Ecto neural progenitor cell (in vitro differentiated cells): ENCODE results near the gene TCF7L2.

Source experiments
- DNase-seq: peaks from one replicate; pipeline ENCODE4 v3.0.0-alpha.2; 2018; ENCODE audit warnings: low spot score

The TCF7L2 gene

DNA sequence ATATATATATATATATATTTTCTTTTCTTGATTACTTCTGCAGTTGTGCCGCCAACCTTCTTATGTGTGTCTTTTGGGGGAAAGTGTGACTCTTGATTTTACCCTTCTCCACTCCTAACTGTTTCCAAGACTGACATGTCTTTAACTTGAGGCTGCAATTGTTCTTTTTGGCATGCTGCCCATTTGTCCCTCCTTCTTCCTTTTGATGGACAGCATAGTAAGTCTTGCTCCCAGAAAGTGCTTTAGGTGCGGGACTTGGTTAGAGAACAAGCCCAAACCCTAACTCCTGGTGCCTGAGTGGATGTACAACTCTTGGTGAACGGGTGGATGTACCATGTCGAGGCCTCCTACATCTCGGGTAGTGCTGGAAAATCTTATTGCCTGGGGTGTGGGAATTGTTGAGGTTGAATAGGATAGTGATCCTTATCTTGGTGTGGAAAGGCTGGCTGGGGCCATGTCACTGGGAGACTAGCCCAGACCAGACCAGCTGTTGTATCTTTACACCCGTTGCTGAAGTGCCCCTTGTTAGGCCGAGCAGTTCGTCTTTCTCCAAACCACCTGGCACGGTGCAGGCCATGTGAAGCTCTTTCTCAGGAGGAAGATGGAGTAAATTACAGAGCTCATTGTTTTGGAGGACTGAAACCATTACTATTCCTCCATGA lies 16.3 kb downstream of the TCF7L2 start:
- DNase-seq, result no peak

DNA sequence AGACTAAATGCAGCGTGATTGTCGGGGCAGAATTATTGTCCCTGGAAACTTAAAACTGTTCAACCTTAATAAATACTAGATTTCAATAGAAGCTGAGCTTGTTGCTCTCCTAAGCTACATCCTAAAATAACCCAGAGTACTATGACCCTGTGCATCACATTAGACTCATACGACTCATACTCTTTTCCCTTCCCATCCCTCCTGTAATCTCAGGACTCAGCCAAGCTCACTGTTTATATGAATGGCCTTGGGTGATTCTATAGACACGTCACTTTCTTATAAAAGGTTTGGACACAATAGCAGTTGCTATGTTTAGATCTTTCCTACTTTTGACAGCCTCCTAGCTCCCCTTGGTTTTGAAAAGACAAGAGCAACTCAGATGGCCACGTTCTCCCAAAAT lies 17.2 kb downstream of the TCF7L2 start:
- no peak for DNase-seq

DNA sequence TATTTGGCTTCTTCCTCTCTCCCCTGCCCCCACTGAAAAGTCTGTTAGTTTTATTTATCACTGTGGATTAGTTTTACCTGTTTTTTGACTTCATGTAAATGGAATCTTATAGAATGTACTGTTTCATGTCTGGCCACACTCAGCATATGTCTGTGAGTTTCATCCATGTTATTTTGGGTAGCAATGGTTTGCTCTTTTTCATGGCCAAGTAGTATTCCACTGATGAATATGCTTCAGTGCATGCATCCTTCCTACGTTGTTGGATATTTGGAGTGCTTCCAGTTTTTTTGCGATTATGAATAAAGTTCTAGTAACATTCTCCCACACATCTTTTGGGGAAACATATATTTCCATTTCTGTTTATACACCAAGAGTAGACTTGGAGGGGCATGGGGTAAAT lies 19.1 kb downstream of the TCF7L2 start:
- no peak for DNase-seq

DNA sequence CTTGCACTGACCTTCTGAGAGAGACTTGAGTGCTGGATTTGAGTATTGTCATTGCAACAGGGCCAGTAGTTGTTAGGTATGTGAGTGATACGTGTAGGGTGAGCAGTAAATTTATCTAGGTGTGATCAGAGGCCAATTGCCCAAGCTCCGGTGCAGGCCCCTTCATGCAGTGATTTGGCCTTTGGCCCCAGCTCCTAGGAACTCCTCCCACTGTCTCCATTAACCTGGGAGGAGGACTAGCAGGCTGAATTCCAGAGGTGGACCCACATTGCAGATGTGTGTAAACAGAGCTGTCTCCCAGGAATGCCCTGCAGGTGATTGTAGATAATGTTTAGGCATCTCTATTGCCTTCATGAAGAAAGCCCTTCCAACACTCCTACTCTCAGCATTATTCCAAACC lies 19.5 kb downstream of the TCF7L2 start:
- no peak for DNase-seq

DNA sequence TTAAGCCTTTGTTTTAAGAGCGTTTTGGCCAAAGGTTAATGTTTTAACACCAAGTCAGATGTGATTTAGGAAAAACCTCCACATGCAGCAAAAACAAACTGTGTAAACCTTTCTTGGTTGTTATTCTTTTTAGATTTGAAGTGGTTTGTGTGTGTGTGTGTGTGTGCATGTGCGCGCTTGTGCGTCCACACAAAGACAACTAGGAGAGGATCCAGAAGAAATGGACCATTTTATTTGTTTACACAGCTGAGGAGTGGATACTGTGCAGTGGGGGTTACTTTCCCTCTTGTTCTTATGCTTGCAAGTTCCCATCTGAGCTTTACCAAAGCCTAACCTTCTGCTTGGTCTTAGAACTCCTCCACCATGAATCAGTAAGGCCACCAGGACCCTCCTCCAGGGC lies 20.0 kb downstream of the TCF7L2 start:
- DNase-seq, result no peak

DNA sequence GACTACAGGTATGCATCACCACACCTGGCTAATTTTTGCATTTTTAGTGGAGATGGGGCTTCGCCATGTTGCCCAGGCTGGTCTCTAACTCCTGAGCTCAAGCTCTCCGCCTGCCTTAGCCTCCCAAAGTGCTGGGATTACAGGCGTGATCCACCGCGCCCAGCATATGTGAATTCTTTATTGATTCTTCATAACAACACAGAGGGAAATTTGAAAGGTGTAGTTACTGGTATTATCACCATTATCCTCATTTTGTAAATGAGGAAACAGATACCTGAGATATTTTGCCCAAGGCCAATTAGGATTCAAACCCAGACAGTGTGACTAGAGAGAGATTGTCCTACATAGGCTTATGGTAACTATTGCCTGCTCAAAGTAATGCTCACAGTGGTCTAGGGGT lies 22.6 kb downstream of the TCF7L2 start:
- DNase-seq, result no peak

DNA sequence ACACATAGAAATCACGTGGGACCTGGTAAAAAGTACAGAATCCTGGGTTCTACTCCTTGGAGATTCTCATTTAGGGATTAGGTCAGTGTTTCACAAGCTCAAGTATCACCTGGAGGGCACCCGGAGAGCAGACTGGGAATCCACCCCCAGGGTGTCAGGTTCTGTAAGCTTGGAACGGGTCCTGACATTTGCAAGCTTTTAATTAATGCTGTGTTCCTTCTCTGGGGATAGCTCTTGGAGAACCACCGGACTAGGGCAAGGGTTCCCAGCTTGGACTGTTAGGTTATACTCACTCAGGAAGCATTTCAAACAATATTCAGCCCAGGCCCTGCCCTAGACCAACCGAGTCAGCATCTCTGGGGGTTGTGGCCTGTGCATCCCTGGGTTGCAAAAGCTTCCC lies 23.0 kb downstream of the TCF7L2 start:
- DNase-seq, result no peak

DNA sequence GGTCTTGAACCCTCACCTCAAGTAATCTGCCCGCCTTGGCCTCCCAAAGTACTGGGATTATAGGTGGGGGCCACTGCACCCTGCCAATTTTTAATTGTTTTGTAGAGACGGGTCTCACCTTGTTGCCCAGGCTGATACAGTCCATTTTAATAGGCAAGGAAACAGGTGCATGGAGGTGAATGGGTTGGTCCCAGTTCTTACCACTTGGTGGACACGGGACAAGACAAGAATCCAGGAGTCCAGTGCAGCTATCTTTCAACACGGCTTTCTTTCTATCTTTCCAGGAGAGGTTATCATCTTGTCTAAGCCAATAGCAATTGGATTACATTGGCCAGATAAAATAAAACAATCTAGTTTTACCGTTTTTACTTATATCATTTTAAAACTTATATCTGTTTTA lies 23.8 kb downstream of the TCF7L2 start:
- DNase-seq, result no peak

DNA sequence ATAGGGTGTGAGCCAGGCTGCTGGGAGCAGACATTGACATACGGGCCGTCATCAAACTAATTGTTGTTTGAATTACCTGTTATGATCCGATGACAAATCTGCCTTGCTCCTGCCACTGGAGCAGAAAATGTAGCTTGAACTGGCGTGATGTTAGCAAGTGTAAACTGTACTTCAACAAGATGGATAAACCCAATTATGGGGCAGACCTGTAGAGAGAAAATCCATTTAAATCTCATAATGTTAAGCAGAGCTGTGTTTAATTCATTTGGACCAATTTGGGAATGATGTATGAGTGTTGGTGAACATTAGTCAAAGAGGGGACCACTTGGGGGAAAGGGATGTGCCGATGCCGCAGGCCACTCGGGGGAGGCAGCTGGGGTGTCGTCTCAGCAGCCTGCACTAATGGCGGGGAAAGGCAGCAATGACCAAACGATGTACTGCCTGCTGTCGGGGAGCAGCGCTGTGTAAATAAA lies 27.4 kb downstream of the TCF7L2 start:
- DNase-seq, result no peak

DNA sequence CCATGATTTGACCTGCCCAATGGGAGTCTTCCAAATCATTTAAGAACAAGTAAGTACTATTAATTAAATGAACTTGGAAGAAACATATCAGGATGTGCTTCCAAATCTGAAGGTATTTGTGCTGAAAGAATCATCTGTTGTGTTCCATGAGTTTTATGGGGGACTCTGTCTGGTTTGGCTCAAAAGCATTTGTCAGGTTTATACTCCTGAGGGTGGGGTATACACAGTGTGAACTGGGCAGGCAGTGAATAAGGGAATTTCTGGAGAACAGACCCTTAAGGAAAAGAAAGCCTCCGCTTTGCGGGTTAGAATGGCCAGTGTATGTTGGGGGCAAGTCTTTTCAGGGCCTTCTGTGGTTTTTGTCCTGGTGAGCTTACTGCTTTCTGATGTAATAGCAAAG lies 29.9 kb downstream of the TCF7L2 start:
- no peak for DNase-seq

DNA sequence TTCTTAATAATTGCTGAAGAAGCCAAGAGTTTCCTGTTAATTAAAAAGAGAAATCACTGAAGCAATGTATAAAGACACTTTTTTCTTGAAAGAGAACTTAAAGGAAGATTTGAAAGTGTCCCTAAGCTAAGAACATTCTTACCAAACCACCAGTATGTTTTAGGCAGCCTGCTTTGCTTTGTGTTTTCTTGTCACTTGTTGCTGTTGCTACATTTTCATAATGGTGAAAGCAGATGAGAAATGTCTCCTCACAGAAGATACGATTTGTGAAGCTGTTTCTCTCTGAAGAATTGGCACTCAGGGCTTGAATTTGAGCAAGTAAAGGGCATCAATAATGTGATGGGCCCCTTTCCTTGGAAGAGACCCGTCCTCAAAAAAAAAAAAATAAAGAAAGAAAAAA lies 30.9 kb downstream of the TCF7L2 start:
- DNase-seq, result no peak

DNA sequence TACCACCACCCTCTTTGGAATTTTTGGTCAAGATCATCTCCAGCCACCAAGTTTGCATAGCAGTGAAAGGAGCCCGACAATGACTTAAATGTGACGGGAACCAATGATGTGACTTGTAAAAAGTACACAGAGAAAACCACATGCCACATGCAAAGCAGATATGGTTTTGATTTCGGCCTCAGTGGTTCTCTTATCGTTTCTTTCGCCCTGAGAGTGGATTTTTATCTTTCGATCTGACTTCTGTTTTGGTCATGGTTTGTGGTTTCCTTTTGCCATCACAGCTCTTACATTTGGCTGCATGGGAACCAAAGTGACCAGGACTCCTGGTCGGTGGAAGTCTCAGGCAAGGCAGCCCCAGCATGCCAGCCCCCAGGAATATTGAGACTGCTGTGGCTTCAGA lies 31.5 kb downstream of the TCF7L2 start:
- DNase-seq, result no peak

DNA sequence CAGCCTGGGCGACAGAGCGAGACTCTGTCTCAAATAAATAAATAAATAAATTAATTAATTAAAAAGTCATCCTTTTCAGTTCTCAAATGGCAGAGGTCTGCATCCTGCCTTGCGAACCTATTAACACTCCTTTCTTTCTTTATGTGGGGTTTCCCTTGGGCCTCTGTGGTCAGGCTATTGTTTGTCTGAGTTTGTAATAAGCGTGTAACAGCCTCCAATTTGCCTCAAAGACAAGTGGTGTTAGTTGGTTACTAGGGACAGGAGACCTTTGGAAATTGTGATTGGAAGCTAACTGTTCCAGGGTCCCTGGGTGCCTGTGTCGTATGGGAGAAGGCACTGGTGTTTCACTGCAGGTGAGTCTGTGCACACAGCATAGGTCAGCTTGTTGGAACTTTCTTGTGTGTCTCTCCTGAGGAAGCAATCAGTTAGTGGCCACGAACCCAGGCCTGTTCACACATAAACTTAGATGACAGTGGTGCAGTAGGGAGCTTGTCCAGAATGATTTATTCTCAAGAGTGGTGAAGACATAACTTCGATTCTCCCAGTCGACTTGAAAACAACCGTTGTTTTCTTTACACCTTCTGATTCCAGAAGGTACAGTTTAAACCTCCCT lies 33.5 kb downstream of the TCF7L2 start:
- no peak for DNase-seq

DNA sequence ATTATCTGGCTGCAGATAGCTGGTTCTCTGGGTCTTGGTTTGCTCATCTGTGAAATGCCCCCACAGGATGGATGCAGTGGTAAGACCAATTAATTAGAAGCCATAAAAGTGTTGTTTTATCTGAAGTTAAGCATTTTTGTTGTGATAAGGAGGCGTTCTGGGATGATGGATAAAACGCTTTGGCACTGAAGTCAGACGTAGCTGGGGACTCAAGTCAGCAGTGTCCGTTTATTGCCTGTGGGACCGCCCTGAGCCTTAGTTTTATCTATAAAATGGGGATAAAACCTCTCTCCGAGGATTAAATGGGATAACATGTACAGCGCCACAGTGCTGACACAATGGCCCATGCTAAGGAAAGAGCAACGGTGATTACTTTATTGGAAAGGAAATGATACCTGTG lies 34.7 kb downstream of the TCF7L2 start:
- DNase-seq, result no peak

DNA sequence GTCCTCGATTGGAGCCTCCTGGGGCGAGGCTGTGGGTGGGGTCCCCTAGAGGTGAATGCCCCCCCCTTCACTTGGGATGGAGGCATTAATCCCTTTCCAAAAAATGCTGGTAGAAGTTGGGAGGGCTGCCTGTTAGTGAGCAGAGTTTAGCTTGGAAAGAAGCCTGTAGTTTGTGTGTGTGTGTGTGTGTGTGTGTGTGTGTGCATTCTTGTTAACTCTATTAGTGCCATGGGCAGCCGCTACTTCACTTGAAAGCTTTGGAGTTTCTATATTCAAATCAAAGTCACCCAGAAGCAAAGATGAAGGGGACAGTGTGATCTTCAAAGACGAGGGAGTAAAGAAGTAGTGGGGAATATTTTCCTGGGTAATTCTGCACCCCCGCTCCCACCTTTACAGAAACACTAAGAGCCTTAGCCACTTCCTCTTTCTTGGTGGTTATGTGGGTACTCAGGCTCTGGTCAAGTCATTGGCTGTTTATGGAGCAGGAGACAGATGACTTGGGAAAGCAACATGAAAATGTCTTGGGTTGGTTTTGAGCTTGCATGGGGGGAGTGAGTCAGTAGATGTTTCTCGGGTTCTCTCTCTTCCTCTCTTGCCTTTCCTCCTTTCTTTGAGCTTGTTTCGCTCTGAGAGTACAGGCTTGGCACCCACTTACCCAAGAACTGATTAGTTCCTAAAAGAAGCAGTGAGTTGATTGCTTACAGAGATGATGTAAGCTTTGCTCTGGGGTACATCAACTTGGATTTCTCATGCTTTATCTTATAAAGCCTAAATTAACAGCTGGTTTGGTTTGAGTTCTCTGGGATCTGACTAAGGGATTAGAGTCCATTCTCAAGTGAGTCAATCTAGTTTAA lies 35.9 kb downstream of the TCF7L2 start:
- DNase-seq, result no peak

DNA sequence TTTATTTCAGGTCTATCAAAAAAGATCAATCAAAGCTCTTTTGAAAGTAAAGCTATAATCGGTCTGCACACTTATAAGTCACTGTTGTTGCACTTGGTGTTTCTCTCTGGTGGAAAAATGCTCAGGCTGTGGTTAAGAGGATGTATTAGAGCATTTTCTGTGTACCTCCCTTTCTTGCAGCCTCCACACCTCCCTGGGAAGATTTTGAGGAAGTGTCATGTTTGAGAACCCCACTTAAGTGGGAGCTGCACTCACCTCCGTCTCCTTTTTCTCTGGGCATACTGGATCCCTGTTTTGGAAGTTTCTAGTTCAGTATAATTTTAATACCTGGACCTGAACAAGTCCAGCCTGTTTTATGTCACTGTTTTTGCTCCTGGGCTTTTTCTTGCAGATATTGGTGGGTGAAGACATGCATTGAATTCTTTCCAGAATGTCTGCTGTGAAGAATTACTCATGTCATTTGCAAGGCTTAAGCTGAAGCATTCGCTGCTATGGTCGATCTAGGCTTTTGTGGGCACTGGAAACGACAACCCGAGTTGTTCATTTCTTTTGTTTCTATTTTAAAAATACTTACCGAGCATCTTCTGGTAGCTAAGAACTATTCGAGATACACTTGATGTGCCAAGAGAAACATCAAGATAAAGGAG lies 36.6 kb downstream of the TCF7L2 start:
- no peak for DNase-seq

DNA sequence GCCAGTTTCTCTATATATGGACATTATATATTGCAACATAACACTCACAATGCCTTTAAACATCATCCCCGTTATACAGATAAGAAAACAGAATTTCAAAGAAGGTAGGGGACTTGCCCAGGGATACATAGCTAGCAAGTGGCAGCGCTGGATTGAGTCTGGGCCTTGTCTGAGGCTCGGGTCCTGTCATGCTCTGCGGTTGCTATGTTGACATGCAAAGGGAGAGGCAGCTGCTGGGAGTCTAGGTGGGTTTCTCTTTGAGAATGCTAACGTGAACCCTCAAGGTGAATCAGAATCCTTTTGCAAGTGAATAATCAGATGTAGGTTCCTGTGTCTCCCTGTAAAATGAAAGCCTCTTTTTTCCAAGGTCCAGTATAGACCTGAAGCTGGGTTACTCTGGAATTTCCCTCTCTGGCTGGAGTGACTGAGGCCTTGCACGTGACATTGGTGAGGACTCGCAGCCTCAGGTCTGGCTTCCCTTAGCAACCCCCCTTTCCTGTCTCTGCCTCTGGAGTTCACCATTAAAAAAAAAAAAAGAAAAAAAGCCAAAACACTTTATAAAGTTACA lies 38.9 kb downstream of the TCF7L2 start:
- DNase-seq, result no peak

DNA sequence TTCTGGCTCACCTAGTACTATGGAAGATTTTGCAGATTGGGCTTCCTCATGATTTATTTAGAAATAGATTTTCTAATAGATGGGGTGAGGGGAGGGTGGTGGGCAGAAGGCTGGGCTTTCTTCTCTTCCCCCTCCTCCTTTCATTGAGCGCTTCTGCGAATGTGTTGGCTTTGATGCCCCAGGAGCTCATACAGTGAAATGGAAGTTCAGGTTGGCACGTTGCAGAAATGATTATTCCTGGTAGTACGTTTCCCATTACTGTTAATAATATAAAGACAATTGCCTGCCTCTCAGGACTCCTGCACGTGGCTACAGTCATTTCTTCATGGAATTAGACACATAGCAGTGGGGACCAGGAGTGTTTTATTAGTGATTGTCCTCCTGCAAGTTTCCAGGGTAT lies 39.8 kb downstream of the TCF7L2 start:
- no peak for DNase-seq

DNA sequence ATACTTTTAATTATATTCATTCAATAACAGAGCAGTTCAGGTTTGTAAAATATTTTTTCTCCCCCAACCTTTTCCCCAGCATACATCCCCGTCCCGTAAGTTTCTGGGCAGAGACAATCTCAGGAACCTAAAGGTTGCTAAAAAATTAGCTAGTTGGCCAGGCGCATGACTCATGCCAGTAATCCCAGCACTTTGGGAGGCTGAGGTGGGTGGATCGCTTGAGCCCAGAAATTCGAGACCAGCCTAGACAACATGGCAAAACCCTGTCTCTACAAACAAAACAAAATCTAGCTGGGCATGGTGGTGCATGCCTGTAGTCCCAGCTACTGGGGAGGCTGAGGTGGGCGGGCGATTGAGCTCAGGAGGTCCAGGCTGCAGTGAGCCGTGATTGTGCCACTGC lies 40.2 kb downstream of the TCF7L2 start:
- DNase-seq, result no peak

DNA sequence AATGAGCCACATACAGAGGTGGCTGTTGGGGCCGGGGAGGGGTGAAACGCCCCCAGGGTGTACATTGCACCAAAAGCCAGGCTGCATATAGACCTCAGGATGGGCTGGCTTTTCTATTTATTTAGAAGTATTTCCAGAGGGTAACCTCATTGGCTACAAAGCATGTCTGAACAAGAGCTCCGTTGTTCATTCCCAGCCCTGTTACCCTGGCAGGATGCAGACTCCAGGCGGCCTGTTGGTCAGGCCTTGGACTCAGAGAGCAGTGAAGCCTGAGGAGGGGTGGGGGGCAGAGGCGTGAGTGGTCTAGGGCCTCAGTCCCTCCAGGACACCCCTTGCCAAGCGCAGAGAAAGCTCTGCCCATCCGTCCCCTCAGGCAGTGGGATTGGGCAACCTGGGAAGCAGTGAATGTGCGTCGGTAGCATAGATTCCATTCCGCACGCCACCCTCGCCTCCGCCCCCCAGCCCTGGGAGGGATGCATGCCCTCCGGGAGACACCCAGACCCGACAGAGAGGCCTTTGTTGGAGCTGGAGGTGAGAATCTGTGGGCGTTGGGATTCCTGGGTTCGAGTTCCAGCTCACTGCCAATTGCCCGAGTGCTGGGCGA lies 41.9 kb downstream of the TCF7L2 start:
- no peak for DNase-seq

DNA sequence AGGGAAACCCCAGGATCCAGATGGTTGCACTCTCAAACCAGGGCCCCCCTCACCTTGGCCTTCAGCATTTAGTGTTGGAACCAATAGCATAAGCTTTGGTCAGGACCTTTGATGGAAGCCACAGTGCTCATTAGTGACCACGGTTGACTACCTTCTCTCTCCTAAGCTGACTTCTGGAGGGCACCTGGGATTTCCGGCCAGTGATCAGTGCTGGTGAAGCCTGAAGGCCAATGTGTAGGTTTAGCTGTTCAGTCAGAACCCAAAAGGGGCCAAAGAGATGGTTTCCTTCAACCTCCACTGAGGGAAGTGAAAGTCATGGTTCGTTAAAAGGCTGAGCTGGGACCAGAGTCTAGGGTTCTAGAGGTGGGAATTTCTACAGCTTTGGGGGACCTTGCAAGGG lies 46.4 kb downstream of the TCF7L2 start:
- no peak for DNase-seq

DNA sequence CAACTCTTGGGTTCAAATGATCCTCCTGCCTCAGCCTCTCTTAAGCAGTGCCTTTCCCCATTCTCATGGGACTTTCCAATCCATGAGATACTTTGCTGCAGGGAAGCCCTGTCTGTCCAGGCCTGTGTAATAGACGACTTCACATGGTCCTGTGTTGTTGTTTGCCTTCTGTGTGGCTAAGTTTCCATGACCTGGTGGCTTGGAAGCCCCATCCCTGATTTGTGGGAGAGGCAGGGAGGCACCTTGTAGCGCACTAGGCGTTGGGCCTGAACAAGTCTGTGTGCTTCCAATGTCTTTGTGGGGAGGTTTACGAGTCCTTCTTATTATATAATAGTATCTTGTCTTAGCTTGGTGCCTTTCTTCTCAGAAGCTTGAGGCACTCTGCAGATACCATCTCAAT lies 49.1 kb downstream of the TCF7L2 start:
- no peak for DNase-seq
